Osteocyte (in vitro differentiated cells): ENCODE measurements around the gene PAX5. TPM values are rescaled to one million over a fixed set of nuclear protein-coding genes. Genes with fewer than 3 reads are reported as not detected.

ENCODE experiments used
- DNase-seq: peaks from one replicate; pipeline ENCODE4 v3.0.0; 2021; ENCODE audit warnings: mixed read lengths; ENCODE audit not compliant: unreplicated experiment; ENCODE audit errors: extremely low spot score
- H3K27ac Mint-ChIP-seq: one replicate; pipeline ENCODE4 v1.8.0; 2021; ENCODE audit warnings: mild to moderate bottlenecking, mixed read lengths; ENCODE audit not compliant: unreplicated experiment
- H3K27me3 Mint-ChIP-seq: one replicate; pipeline ENCODE4 v1.8.0; 2021; ENCODE audit warnings: mixed read lengths; ENCODE audit not compliant: unreplicated experiment
- H3K36me3 Mint-ChIP-seq: one replicate; pipeline ENCODE4 v1.8.0; 2021; ENCODE audit warnings: mixed read lengths; ENCODE audit not compliant: unreplicated experiment
- H3K4me1 Mint-ChIP-seq: one replicate; pipeline ENCODE4 v1.8.0; 2021; ENCODE audit warnings: mixed read lengths; ENCODE audit not compliant: unreplicated experiment
- H3K4me3 Mint-ChIP-seq: one replicate; pipeline ENCODE4 v1.8.0; 2021; ENCODE audit warnings: mild to moderate bottlenecking, moderate library complexity, mixed read lengths; ENCODE audit not compliant: unreplicated experiment
- H3K9me3 Mint-ChIP-seq: one replicate; pipeline ENCODE4 v1.8.0; 2021; ENCODE audit warnings: mixed read lengths; ENCODE audit not compliant: unreplicated experiment
- CTCF ChIP-seq: fragments of 200-600 bp; sonication (generic); IDR thresholded peaks from 2 replicates; pipeline ENCODE4 v1.5.0; 2021; ENCODE audit warnings: antibody characterized with exemption, mild to moderate bottlenecking, moderate library complexity
- total RNA-seq: library from RNA; stranded (reverse); gene quantifications from 2 replicates; pipeline ENCODE4 v1.2.1, GENCODE V29; 2021

PAX5 gene
- total RNA-seq, 1 donor from 2014 or later, result not detected

GRCh38 chr9:36941441-36941840, 92.6 kb downstream of the PAX5 start:
- no peak for TF ChIP-seq CTCF
- H3K27me3 Mint-ChIP-seq, result peaks cover 44% of the 10 kb centered on the region
- no peaks in the 10 kb centered on the region for H3K36me3 Mint-ChIP-seq
- no peak overlapping the region for H3K27ac Mint-ChIP-seq
- H3K4me1 Mint-ChIP-seq, result no peaks in the 10 kb centered on the region
- H3K9me3 Mint-ChIP-seq, result no peaks in the 10 kb centered on the region
- no peak overlapping the region for H3K4me3 Mint-ChIP-seq
- DNase-seq, result peak; percentile 54

GRCh38 chr9:36940881-36941280, 93.2 kb downstream of the PAX5 start:
- Mint-ChIP-seq H3K4me3 (no peak overlapping the region), H3K9me3 (no peaks in the 10 kb centered on the region), H3K27ac (no peak overlapping the region), H3K27me3 (peaks cover 41% of the 10 kb centered on the region), H3K36me3 (no peaks in the 10 kb centered on the region), H3K4me1 (no peaks in the 10 kb centered on the region)
- no peak for TF ChIP-seq CTCF
- DNase-seq, result no peak

GRCh38 chr9:36940500-36940853, 93.6 kb downstream of the PAX5 start:
- Mint-ChIP-seq H3K4me1 (no peaks in the 10 kb centered on the region), H3K9me3 (no peaks in the 10 kb centered on the region), H3K4me3 (no peak overlapping the region), H3K27ac (no peak overlapping the region), H3K36me3 (no peaks in the 10 kb centered on the region), H3K27me3 (peaks cover 42% of the 10 kb centered on the region)
- DNase-seq, result peak; percentile 42
- TF ChIP-seq CTCF, result no peak

- H3K27me3 Mint-ChIP-seq, result peaks cover 39% of the 10 kb centered on the region
Measured at GRCh38 chr9:36939655-36940499, 94.2 kb downstream of the PAX5 start.

More at GRCh38 chr9:36939655-36940499, 94.2 kb downstream of the PAX5 start:
- peak; percentile 71 for DNase-seq
- H3K27ac Mint-ChIP-seq, result no peak overlapping the region
- H3K4me1 Mint-ChIP-seq, result no peaks in the 10 kb centered on the region
- no peaks in the 10 kb centered on the region for H3K36me3 Mint-ChIP-seq
- H3K4me3 Mint-ChIP-seq, result no peak overlapping the region
- no peak for TF ChIP-seq CTCF
- no peaks in the 10 kb centered on the region for H3K9me3 Mint-ChIP-seq
